H1 (cell line): ENCODE results near the gene RDH14. TPM values are rescaled to one million over a fixed set of nuclear protein-coding genes. Genes with fewer than 3 reads are reported as not detected.

Experiments used
- KDM1A ChIP-seq: fragments of 200-600, 300-600 bp; sonication (generic); IDR thresholded peaks from 2 replicates; pipeline ENCODE4 v1.7.1; 2016; ENCODE audit warnings: mild to moderate bottlenecking, low read length, borderline replicate concordance
- PHF8 ChIP-seq: fragments of 200-600 bp; sonication (generic); conservative IDR thresholded peaks from 2 replicates; pipeline ENCODE4 v1.7.1; 2012; ENCODE audit warnings: low read depth, mild to moderate bottlenecking, inconsistent platforms, low read length, moderate library complexity
- SP2 ChIP-seq: IDR thresholded peaks from 2 replicates; pipeline ENCODE4 v1.6.1; 2012; ENCODE audit warnings: mild to moderate bottlenecking, low read length, inconsistent platforms
- YY1 ChIP-seq: IDR thresholded peaks from 2 replicates; pipeline ENCODE4 v1.6.1; 2011; ENCODE audit warnings: low read depth, mild to moderate bottlenecking, low read length
- polyA plus RNA-seq, 7 experiments: library from polyadenylated mRNA; depleted of rRNA in 3 of 7; stranded (reverse) in 5 of 7; unstranded in 2 of 7; fragments of >200 nt in 5 of 7; fragments of 200-250 nt in 2 of 7; gene quantifications; 1 replicate in 5 of 7; 2 replicates in 1 of 7; 4 replicates in 1 of 7; pipeline versions ENCODE4 v1.2.1 to v1.2.3, GENCODE V29; 2011 to 2013; ENCODE audit warnings: missing spikeins in 2 of 7, mixed read lengths in 2 of 7
- total RNA-seq: library from RNA; stranded (reverse); fragmentation: NEBNext Ultra II Directional; extraction: Animal tissue kit (Norgen Biotek cat#: 25700); gene quantifications from 2 replicates; pipeline ENCODE4 v1.2.1, GENCODE V29; 2021
- TF ChIP-seq, protein P1 (sequence below): IDR thresholded peaks from 2 replicates; pipeline ENCODE4 v1.6.1; 2012; ENCODE audit warnings: inconsistent platforms
- TF ChIP-seq, protein P2 (sequence below), 3 experiments: IDR thresholded peaks; 1 replicate in 2 of 3; 2 replicates in 1 of 3; pipeline versions ENCODE4 v1.5.1 to v1.6.1; 2011; ENCODE audit warnings: low read length in 3 of 3, mild to moderate bottlenecking in 3 of 3, inconsistent platforms in 2 of 3, low read depth in 1 of 3, moderate library complexity in 1 of 3; ENCODE audit not compliant: insufficient read depth in 1 of 3; ENCODE audit errors: control extremely low read depth in 1 of 3
- TF ChIP-seq, protein P3 (sequence below): IDR thresholded peaks from 2 replicates; pipeline ENCODE4 v1.6.1; 2011; ENCODE audit warnings: low read length, improper control_type of control experiment

RDH14 gene
- total and polyA plus RNA-seq, 2 of the 8 experiments (the other 6 are each of a cell fraction or from before 2014, with no cell fraction given), result 14.7 to 23.6 TPM

DNA sequence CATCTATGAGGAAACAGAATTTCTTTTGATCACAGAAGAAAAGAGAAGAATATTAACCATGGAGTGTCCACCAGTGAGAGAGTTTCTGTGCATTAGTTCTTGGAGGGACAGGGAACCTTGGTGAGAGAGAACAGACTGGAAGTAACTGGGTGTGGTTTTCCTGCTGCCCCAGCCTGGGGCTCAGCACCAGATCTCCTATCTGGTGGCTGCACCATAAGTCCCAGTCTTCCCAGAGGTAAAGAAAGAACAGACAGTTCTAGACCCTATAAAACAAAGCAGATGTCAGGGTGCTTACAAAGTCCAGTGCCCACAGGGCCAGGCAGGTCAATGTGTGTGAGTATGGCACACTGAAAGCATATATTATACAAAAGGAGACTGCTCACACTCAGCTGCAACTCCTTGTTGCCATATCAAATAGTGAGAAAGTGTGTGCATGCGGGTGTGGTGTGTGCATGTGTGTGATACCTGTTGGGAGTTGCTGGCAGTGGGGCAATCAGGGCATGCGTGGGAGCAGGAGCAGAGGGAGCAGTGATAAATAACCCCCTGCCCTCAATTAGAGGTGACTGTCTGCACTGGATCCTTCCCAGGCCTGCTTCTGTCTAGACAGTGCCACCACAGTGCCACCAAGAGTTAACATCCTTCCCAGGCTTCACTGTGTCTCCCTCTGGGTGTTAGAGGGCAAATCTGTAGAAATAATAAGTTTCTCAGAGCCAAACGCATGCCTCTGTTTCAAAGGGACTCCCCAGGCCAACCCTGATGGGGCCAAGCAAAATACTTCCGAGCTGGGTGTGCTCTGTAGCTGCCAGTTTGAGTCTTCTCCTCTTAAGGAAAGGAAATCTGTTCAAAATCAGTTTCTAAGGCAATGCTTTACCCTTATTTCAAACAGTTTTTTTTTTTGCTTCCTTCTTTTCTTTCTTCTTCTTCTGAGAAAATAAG is 45.7 kb downstream of the RDH14 start (continued):
- no peak for TF ChIP-seq YY1
- TF ChIP-seq KDM1A, result no peak
- TF ChIP-seq PHF8, result no peak
- TF ChIP-seq, protein P1, sequence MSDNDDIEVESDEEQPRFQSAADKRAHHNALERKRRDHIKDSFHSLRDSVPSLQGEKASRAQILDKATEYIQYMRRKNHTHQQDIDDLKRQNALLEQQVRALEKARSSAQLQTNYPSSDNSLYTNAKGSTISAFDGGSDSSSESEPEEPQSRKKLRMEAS, result no peak
- no peak for TF ChIP-seq SP2
- TF ChIP-seq, protein P2, sequence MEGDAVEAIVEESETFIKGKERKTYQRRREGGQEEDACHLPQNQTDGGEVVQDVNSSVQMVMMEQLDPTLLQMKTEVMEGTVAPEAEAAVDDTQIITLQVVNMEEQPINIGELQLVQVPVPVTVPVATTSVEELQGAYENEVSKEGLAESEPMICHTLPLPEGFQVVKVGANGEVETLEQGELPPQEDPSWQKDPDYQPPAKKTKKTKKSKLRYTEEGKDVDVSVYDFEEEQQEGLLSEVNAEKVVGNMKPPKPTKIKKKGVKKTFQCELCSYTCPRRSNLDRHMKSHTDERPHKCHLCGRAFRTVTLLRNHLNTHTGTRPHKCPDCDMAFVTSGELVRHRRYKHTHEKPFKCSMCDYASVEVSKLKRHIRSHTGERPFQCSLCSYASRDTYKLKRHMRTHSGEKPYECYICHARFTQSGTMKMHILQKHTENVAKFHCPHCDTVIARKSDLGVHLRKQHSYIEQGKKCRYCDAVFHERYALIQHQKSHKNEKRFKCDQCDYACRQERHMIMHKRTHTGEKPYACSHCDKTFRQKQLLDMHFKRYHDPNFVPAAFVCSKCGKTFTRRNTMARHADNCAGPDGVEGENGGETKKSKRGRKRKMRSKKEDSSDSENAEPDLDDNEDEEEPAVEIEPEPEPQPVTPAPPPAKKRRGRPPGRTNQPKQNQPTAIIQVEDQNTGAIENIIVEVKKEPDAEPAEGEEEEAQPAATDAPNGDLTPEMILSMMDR (IDR thresholded peaks at IDR 0.05; ENCODE audit: control extremely low read depth in 1 of 3, insufficient read depth in 1 of 3, low read depth in 1 of 3, low read length in 3 of 3), result no peak
- TF ChIP-seq, protein P3, sequence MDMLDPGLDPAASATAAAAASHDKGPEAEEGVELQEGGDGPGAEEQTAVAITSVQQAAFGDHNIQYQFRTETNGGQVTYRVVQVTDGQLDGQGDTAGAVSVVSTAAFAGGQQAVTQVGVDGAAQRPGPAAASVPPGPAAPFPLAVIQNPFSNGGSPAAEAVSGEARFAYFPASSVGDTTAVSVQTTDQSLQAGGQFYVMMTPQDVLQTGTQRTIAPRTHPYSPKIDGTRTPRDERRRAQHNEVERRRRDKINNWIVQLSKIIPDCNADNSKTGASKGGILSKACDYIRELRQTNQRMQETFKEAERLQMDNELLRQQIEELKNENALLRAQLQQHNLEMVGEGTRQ, result no peak
